ENCODE data around the gene KRT222.

The KRT222 gene

DNA sequence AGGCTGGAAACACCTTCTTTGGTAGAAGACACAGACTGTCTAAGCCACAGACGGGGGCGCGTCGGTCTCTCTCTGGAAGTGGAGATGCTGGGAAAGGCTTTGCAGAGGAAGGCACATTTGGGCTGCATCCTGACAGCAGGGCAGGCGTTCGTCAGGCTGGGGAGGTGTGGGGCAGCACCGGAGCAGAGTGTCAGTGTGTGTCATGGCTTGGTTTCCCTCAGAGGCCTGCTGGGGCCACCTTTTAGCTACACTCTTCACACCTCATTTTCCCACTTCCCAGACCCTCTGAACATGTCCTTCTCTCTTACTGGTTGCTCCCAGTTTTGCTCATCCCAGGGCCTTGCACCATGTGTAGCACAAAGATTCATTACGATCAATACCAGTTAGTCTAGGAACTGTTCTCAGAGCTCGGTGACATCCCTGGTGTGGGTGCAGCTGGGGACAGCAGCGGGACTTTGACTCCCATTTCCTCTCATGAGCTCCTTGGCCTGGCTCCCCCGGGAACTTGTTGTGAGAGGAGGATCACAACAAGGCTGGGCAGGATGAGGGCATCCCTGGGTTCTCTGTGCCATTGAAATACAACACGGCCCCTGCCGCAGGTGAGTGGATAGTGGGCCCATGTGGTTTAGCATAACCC is 50.4 kb downstream of the KRT222 start:
- no peak for DNase-seq

DNA sequence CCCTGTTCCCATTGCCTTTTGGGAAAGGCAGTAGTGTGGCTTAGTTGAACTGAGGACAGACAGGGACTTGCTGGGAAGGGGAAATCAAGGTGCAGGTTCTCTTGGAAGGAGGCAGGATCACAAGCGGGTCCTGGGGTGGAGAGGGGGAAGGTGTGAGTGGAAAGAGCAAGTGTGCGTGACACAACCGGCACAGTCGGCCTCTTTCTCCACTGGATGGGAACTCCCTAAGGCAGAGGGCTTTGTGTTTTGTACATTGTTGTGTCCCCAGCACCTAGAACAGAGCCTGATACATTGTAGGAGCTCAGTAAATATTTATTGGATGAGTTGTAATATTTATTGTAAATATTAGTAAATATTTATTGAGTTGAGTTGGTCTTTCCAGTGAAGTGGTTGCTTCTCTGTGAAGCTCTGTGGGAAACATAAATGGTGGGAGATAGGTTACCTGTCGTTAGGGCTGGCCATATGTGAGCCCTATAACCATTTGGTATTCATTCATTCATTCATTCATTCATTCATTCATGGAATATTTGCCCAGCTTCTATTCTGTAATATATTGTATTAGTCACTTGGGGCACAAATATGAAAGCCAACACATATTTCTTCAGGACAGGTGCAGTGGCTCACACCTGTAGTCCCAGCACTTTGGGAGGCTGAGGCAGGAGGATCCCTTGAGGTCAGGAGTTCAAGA is 51.4 kb downstream of the KRT222 start:
- DNase-seq: no peak

GRCh38 chr17:40612599-40613244 is 52.3 kb downstream of the KRT222 start:
- DNase-seq: peak; percentile 65

DNA sequence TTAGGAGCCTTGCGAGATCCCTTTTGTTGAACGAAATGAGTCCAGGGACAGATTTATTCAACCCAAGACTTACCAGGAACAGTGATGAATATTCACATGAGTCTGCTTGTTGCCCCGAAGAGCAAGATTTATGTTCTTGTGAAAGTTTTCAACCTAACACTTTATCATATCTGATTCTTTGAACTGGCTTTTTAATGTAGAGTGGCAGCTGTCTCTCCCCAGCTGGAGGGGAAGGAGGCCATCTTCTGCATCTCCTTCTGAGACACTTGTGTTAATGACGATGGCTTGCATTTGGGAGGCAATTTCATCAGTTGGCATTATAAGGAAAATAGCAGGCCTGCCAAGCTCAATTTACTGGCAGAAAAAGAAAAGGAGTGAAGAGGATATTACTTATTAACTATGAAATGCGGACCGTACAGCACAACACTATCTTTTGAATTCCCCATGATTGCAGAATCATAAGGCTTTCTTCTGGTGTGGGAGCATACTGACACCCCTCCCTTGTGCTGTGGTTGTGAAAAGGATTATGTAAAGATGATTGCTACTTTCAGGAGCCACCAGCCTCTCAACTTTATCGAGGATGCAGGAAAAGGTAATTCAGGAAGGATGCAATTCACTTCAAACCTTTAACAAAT is 53.0 kb downstream of the KRT222 start:
- no peak for DNase-seq

DNA sequence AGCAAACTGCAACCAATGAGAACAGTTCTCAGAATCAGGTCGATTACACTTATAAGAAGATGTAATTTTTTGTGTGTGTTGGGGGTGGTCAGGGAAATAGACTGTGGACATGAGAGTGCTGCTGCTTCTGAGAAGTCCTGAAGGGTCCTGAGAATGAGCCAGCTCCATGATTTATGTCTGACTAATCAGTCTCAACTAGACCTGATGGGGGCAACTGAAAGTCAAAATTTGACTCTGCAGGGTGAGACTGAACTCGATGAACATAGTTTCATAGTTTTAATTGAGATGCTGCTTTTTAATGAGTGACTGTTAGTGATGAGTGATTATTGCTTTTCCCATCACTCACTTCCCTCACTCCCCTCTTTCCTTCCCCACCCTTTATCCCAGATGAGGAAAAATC is 54.6 kb downstream of the KRT222 start:
- DNase-seq: no peak

GRCh38 chr17:40608061-40608581 is 56.9 kb downstream of the KRT222 start:
- no peak for DNase-seq

DNA sequence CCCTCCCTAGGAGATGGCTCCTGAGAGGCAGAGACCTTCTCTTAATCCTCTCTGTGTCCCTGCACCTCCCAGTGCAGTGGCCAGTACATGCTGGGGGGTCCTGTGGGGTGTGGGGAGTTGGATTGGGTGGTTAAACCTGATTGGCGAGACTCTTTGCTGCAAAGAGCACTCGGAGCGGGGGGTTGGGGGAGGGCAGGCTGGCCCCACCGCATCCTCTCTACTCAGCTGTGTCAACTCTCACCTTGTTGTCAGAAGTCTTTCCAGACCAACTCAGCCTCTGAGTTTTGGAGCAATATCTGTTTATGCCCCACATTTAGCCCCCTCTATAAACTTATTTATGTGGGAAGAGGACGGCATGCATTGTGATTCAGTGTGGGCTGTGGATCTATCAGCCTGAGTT is 57.3 kb downstream of the KRT222 start:
- DNase-seq: peak; percentile 41

- DNase-seq: no peak
Measured at GRCh38 chr17:40606548-40607353, 58.2 kb downstream of the KRT222 start.

DNA sequence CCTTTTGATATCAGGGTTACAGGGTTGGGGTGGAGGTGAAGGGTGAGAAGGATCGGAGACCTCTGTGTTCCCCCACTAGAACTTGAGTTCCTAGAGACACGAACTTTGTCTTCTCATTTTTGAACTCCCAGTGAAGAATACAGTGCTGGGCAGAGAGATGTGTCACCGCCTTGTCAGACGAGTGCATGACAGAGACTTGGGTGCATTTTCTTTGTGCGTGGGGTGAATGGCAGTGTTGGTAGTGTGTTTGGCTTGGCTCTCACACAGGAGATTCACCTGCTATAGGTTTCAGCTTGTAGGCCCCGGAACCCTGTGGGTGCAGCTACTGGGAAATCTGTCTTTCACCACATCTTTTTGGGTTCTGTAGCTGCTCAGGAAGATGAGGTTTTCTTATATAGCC is 59.7 kb downstream of the KRT222 start:
- peak; percentile 80 for DNase-seq

Data from activated naive CD4-positive, alpha-beta T cell treated with Interleukin-2 at 50 U/mL for 16 hours (primary cell).